GM23338 (cell line): ENCODE data around the gene ZC3H13. TPM values are rescaled to one million over a fixed set of nuclear protein-coding genes. Genes with fewer than 3 reads are reported as not detected.
"Not testable (repeated sequence)": the region's sequence is repeated elsewhere in the genome, so short reads cannot be mapped to it uniquely, and the experiment has no call there.

Source experiments
- ATAC-seq: fragments of 200-7000 bp; cut with Tn5 transposase; 3 replicates; pipeline ENCODE4 v1.9.1; 2020
- DNase-seq: peaks from one replicate; pipeline ENCODE4 v3.0.0-alpha.2; 2015; ENCODE audit warnings: low spot score
- H2AFZ ChIP-seq: fragments of 200-600 bp; sonication (generic); 2 replicates; pipeline ENCODE4 v1.8.0; 2016; ENCODE audit warnings: antibody characterized with exemption, mild to moderate bottlenecking, moderate library complexity
- H3F3A ChIP-seq: fragments of 200-600 bp; sonication (generic); replicated peaks from 2 replicates; pipeline ENCODE4 v1.8.0; 2017; ENCODE audit warnings: antibody characterized with exemption, mixed run types, low read depth
- H3K27ac ChIP-seq: fragments of 200-600 bp; sonication (generic); 2 replicates; pipeline ENCODE4 v1.6.1; 2016; ENCODE audit warnings: low read depth
- H3K27me3 ChIP-seq: fragments of 200-600 bp; sonication (generic); 2 replicates; pipeline ENCODE4 v1.8.0; 2016; ENCODE audit warnings: mild to moderate bottlenecking, mixed run types, moderate library complexity; ENCODE audit not compliant: insufficient read depth
- H3K36me3 ChIP-seq: fragments of 200-600 bp; sonication (generic); 2 replicates; pipeline ENCODE4 v1.8.0; 2016; ENCODE audit warnings: mild to moderate bottlenecking; ENCODE audit not compliant: insufficient read depth
- H3K4me1 ChIP-seq: fragments of 200-600 bp; sonication (generic); 2 replicates; pipeline ENCODE4 v1.8.0; 2016; ENCODE audit warnings: mild to moderate bottlenecking, moderate library complexity; ENCODE audit not compliant: insufficient read depth
- H3K4me2 ChIP-seq: fragments of 200-600 bp; sonication (generic); 2 replicates; pipeline ENCODE4 v1.7.1; 2017; ENCODE audit warnings: mixed run types
- H3K4me3 ChIP-seq: fragments of 200-600 bp; sonication (generic); 2 replicates; pipeline ENCODE4 v1.6.1; 2016; ENCODE audit warnings: mixed run types
- H3K79me2 ChIP-seq: fragments of 200-600 bp; sonication (generic); replicated peaks from 2 replicates; pipeline ENCODE4 v1.8.0; 2017; ENCODE audit warnings: mild to moderate bottlenecking; ENCODE audit not compliant: insufficient read depth
- H3K9me2 ChIP-seq: fragments of 200-600 bp; sonication (generic); 2 replicates; pipeline ENCODE4 v1.8.0; 2017; ENCODE audit not compliant: insufficient read depth
- H4K20me1 ChIP-seq: fragments of 200-600 bp; sonication (generic); replicated peaks from 2 replicates; pipeline ENCODE4 v1.8.0; 2017; ENCODE audit warnings: mild to moderate bottlenecking; ENCODE audit not compliant: insufficient read depth
- H3K27ac Mint-ChIP-seq: 2 replicates; pipeline ENCODE4 v1.8.0; 2020; ENCODE audit warnings: inconsistent platforms, mild to moderate bottlenecking, moderate library complexity, mixed read lengths
- H3K27me3 Mint-ChIP-seq: 3 replicates; pipeline ENCODE4 v1.8.0; 2022; ENCODE audit warnings: low read depth, mild to moderate bottlenecking, moderate library complexity, mixed read lengths, inconsistent platforms; ENCODE audit not compliant: insufficient read depth, poor library complexity
- H3K36me3 Mint-ChIP-seq: 3 replicates; pipeline ENCODE4 v1.8.0; 2021; ENCODE audit warnings: low read depth, mild to moderate bottlenecking, inconsistent platforms, moderate library complexity, mixed read lengths
- H3K4me1 Mint-ChIP-seq: 3 replicates; pipeline ENCODE4 v1.8.0; 2020; ENCODE audit warnings: mild to moderate bottlenecking, inconsistent platforms, mixed read lengths
- H3K4me3 Mint-ChIP-seq: 3 replicates; pipeline ENCODE4 v1.8.0; 2021; ENCODE audit warnings: moderate library complexity, mild to moderate bottlenecking, inconsistent platforms, mixed read lengths
- H3K9me3 Mint-ChIP-seq: 3 replicates; pipeline ENCODE4 v1.8.0; 2020; ENCODE audit warnings: moderate library complexity, mild to moderate bottlenecking, inconsistent platforms, mixed read lengths
- CTCF ChIP-seq, 2 experiments: fragments of 200-600 bp in 1 of 2; sonication (generic) in 1 of 2; conservative IDR thresholded peaks; 2 replicates each; pipeline versions ENCODE4 v1.5.1 to v1.6.1; 2016 to 2017; ENCODE audit warnings: antibody characterized with exemption in 2 of 2, low read depth in 2 of 2, mild to moderate bottlenecking in 2 of 2, moderate library complexity in 1 of 2
- ETS1 ChIP-seq: IDR thresholded peaks from 2 replicates; pipeline ENCODE4 v1.6.1; 2016; ENCODE audit warnings: antibody characterized with exemption
- EZH2 ChIP-seq: fragments of 200-600 bp; sonication (generic); IDR thresholded peaks from one replicate; pipeline ENCODE4 v1.8.0; 2017; ENCODE audit warnings: antibody characterized with exemption, mild to moderate bottlenecking, low read depth; ENCODE audit not compliant: unreplicated experiment
- EZH2phosphoT487 ChIP-seq: fragments of 200-600 bp; sonication (generic); IDR thresholded peaks from one replicate; pipeline ENCODE4 v1.8.1; 2018; ENCODE audit warnings: antibody characterized with exemption; ENCODE audit not compliant: unreplicated experiment
- JUNB ChIP-seq: IDR thresholded peaks from one replicate; pipeline ENCODE4 v1.6.1; 2016; ENCODE audit warnings: antibody characterized with exemption; ENCODE audit not compliant: unreplicated experiment
- POLR2AphosphoS5 ChIP-seq: IDR thresholded peaks from 2 replicates; pipeline ENCODE4 v1.6.1; 2016; ENCODE audit warnings: antibody characterized with exemption, low read depth
- REST ChIP-seq: IDR thresholded peaks from one replicate; pipeline ENCODE4 v1.6.1; 2018; ENCODE audit warnings: antibody characterized with exemption; ENCODE audit not compliant: unreplicated experiment
- STAT1 ChIP-seq: IDR thresholded peaks from one replicate; pipeline ENCODE4 v1.6.1; 2016; ENCODE audit warnings: antibody characterized with exemption; ENCODE audit not compliant: unreplicated experiment
- ZNF114 ChIP-seq: fragments of 250-450 bp; sonication (Bioruptor Pico); IDR thresholded peaks from 2 replicates; pipeline ENCODE4 v1.5.0; 2020; ENCODE audit warnings: mild to moderate bottlenecking, moderate library complexity
- ZNF331 ChIP-seq: fragments of 250-450 bp; sonication (Bioruptor Pico); IDR thresholded peaks from 2 replicates; pipeline ENCODE4 v1.5.0; 2020; ENCODE audit warnings: low read depth, mild to moderate bottlenecking, moderate library complexity
- polyA plus RNA-seq: library from polyadenylated mRNA; unstranded; fragments of >200 nt; fragmentation: Nextera tagmentation; extraction: Ambion mirVana; gene quantifications from 2 replicates; pipeline ENCODE4 v1.2.1, GENCODE V29; 2016
- total RNA-seq: library from RNA; depleted of rRNA; stranded (reverse); fragments of >200 nt; shearing (Covaris generic); gene quantifications from 2 replicates; pipeline ENCODE4 v1.2.3, GENCODE V29; 2014

ZC3H13 gene
- total and polyA plus RNA-seq, 2 experiments from 2014 or later, result 39.6 to 125 TPM

- no peak for TF ChIP-seq CTCF (conservative IDR thresholded peaks at IDR 0.05; ENCODE audit: low read depth in 2 of 2)
- no peak for TF ChIP-seq POLR2AphosphoS5
- no peak for TF ChIP-seq ZNF114 (CRISPR knock-in tag)
- TF ChIP-seq ZNF331 (CRISPR knock-in tag), result no peak
- TF ChIP-seq JUNB, result no peak
- TF ChIP-seq STAT1, result no peak
- TF ChIP-seq REST, result no peak
These were observed 62.9 kb downstream of the ZC3H13 start (continued) for GRCh38 chr13:45989607-45990006.

GRCh38 chr13:45981127-45981526, 71.4 kb downstream of the ZC3H13 start:
- H3K4me3 Mint-ChIP-seq, H3K79me2 ChIP-seq, H3K4me1 Mint-ChIP-seq, ATAC-seq, H3K9me2 ChIP-seq, H2AFZ ChIP-seq, H3K9me3 Mint-ChIP-seq, H3K27ac Mint-ChIP-seq, H3K4me3 ChIP-seq, H3K4me2 ChIP-seq, H3K27ac ChIP-seq, H3K27me3 ChIP-seq, H4K20me1 ChIP-seq, H3K27me3 Mint-ChIP-seq, DNase-seq, H3K4me1 ChIP-seq, H3F3A ChIP-seq: not testable (repeated sequence)
- peaks cover 55% of the 10 kb centered on the region for H3K36me3 Mint-ChIP-seq
- H3K36me3 ChIP-seq, result peaks cover 12% of the 10 kb centered on the region

- no peak overlapping the region for H3K27ac ChIP-seq
- H4K20me1 ChIP-seq, result no peaks in the 10 kb centered on the region
- no peak overlapping the region for H3K4me2 ChIP-seq
- peaks cover 36% of the 10 kb centered on the region for H3K36me3 ChIP-seq
- Mint-ChIP-seq H3K4me3 (no peak overlapping the region), H3K27me3 (peaks cover 4% of the 10 kb centered on the region), H3K4me1 (peaks cover 4% of the 10 kb centered on the region; the same call in 2 of the 3 replicates), H3K36me3 (peaks cover 47% of the 10 kb centered on the region), H3K9me3 (no peaks in the 10 kb centered on the region), H3K27ac (no peak overlapping the region)
- no peak overlapping the region for H3K4me3 ChIP-seq
- no peaks in the 10 kb centered on the region for H3K9me2 ChIP-seq
- no peaks in the 10 kb centered on the region for H3K79me2 ChIP-seq
- no peak for DNase-seq
- H2AFZ ChIP-seq, result no peak overlapping the region
- no peaks in the 10 kb centered on the region for H3F3A ChIP-seq
- no peak for ATAC-seq
- no peaks in the 10 kb centered on the region for H3K27me3 ChIP-seq
- H3K4me1 ChIP-seq, result no peaks in the 10 kb centered on the region
- TF ChIP-seq EZH2, result no peak
- TF ChIP-seq ETS1, result no peak
- TF ChIP-seq CTCF (conservative IDR thresholded peaks at IDR 0.05; ENCODE audit: low read depth in 2 of 2), result no peak
- TF ChIP-seq ZNF331 (CRISPR knock-in tag), result no peak
- no peak for TF ChIP-seq ZNF114 (CRISPR knock-in tag)
- no peak for TF ChIP-seq EZH2phosphoT487
- TF ChIP-seq REST, result no peak
- no peak for TF ChIP-seq JUNB
These were observed 77.2 kb downstream of the ZC3H13 start for GRCh38 chr13:45975337-45975736.
